ENCODE data around the gene OR52N1.

DNA sequence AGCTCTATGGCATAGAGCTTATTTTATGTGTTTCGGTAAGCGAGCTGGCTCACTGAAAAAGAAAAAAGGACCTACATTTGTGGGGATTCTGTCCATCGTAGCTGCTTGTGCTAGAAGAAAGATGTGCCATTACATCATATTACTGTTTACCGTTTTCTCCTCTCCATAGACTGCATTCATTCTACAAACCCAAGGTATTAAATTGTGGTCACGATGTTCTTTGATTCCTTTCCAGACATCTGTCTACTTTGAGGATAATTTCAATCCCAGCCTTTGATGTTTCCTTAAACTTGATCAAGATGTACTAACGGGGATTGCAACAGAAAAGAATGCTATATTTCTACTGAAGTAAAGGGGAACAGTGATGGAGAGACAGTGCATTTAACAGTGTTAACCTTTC is 5.5 kb upstream of the OR52N1 start:
- TF ChIP-seq EZH2phosphoT487 (IDR thresholded peaks at IDR 0.05; ENCODE audit: borderline replicate concordance), result no peak
- no peak for TF ChIP-seq TCF7L2 (IDR thresholded peaks at IDR 0.05; ENCODE audit: borderline replicate concordance, extremely low read depth, insufficient read depth, insufficient read length)
- TF ChIP-seq, protein P1, sequence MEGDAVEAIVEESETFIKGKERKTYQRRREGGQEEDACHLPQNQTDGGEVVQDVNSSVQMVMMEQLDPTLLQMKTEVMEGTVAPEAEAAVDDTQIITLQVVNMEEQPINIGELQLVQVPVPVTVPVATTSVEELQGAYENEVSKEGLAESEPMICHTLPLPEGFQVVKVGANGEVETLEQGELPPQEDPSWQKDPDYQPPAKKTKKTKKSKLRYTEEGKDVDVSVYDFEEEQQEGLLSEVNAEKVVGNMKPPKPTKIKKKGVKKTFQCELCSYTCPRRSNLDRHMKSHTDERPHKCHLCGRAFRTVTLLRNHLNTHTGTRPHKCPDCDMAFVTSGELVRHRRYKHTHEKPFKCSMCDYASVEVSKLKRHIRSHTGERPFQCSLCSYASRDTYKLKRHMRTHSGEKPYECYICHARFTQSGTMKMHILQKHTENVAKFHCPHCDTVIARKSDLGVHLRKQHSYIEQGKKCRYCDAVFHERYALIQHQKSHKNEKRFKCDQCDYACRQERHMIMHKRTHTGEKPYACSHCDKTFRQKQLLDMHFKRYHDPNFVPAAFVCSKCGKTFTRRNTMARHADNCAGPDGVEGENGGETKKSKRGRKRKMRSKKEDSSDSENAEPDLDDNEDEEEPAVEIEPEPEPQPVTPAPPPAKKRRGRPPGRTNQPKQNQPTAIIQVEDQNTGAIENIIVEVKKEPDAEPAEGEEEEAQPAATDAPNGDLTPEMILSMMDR (IDR thresholded peaks at IDR 0.05 in 2 of 3, conservative IDR thresholded peaks at IDR 0.05 in 1 of 3; ENCODE audit: borderline replicate concordance in 1 of 3, insufficient read depth in 1 of 3, low read depth in 2 of 3, low read length in 2 of 3), result no peak
- TF ChIP-seq JUND (IDR thresholded peaks at IDR 0.05), result no peak
- no peak for TF ChIP-seq POLR2AphosphoS5 (IDR thresholded peaks at IDR 0.05; ENCODE audit: low read depth, low read length)
- no peak for TF ChIP-seq EZH2 (IDR thresholded peaks at IDR 0.05)
- TF ChIP-seq SRF (IDR thresholded peaks at IDR 0.05; ENCODE audit: low read depth), result no peak
- TF ChIP-seq, protein P2, sequence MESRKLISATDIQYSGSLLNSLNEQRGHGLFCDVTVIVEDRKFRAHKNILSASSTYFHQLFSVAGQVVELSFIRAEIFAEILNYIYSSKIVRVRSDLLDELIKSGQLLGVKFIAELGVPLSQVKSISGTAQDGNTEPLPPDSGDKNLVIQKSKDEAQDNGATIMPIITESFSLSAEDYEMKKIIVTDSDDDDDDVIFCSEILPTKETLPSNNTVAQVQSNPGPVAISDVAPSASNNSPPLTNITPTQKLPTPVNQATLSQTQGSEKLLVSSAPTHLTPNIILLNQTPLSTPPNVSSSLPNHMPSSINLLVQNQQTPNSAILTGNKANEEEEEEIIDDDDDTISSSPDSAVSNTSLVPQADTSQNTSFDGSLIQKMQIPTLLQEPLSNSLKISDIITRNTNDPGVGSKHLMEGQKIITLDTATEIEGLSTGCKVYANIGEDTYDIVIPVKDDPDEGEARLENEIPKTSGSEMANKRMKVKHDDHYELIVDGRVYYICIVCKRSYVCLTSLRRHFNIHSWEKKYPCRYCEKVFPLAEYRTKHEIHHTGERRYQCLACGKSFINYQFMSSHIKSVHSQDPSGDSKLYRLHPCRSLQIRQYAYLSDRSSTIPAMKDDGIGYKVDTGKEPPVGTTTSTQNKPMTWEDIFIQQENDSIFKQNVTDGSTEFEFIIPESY (IDR thresholded peaks at IDR 0.05; ENCODE audit: extremely low read depth, insufficient replicate concordance, low read length), result no peak
- TF ChIP-seq POLR2A (IDR thresholded peaks at IDR 0.05; ENCODE audit: borderline replicate concordance, extremely low read depth, insufficient read depth, insufficient read length), result no peak
- TF ChIP-seq CBX3 (IDR thresholded peaks at IDR 0.05; ENCODE audit: low read depth), result no peak
